GM18861 (cell line): ENCODE measurements around the gene UPK3A.
"Not testable (repeated sequence)": the region's sequence is repeated elsewhere in the genome, so short reads cannot be mapped to it uniquely, and the experiment has no call there.

Source experiments
- ATAC-seq: cut with Tn5 transposase; IDR thresholded peaks from one replicate; pipeline ENCODE4 v1.9.1; 2021; ENCODE audit not compliant: unreplicated experiment

Gene UPK3A

DNA sequence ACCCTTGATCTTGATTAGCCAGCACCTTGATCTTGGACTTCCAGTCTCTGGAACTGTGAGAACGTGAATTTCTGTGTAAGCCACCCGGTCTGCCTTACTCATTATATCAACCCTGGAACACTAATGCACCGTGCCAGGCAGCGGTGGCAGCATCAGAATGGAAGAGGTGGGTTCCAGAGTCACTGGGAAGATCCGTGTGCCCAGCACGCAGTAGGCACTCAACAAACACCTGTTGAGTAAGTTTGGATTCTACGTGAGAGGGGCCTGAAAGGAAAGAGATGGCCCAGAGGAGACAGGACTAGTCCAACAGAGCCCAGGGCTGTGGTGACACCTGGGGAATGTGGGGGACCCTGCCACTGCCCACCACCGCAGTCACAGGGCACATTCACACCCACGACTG, 6.6 kb upstream of the UPK3A start:
- ATAC-seq = no peak

DNA sequence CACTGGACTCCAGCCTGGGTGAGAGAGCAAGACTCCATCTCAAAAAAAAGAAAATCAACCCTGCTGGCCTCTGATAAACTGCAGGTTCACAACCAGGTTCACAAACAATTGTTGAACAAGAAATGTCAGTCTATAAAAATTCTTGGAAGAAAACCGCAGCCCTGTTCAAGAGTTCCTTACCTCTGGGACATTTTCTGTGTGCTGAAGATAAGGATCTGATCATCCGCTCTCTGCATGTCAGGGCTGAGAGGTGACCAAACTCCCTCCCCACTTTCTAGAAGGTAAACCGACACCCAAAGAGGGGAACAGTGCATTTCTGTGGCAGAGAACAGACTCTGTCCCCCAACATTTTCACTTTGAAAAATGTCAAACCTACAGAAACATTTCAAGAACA, 4.2 kb upstream of the UPK3A start:
- ATAC-seq = no peak

DNA sequence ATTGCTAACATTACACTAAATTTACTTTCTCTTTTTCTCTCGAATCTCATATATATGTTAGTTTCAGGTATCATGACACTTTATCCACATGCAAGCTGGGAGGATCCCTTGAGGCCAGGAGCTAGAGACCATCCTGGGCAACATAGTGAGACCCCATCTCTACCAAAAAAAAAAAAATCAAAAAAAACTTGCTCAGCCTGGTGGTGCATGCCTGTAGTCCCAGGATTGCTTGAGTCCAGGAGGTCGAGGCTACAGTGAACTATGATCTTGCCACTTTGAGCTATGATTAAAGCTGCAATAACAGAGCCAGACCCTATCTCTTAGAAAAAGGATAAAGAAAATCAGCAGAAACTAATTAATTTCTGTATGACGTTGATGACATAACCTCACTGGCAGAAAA, 3.7 kb upstream of the UPK3A start:
- no peak for ATAC-seq

DNA sequence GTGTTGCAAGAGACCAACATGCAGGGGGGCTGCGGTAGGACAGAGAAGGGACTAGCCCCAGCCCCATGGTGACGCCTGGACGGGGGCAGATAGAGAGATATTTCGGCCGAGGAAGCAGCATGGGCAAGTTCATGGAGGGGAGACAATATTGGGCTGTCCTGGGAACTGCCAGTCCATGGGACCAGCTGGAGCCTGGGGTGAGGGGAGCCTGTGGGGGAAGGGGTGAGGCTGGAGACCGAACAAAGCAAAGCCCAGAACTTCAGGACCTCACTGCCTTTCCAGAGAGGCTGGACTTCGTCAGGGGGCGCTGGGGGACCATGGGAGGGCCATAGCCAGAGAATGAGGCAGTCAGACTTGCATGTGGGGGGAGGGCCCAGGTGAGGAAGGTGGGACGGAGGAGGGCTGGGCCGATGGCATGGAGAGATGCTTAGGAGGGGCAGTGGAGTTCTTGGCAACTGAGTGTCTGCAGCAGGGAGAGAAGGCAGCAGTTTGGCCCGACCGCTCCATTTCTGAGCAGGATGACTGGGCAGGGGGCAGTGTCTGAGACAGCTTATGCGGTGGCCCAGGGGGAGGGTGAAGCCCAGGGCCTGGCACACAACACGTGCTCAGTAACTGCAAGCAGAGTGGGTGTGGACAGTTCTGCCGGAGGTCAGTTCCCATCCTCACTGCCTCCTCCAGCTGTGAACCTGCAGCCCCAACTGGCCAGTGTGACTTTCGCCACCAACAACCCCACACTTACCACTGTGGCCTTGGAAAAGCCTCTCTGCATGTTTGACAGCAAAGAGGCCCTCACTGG, 712 bp downstream of the UPK3A start:
- no peak for ATAC-seq

DNA sequence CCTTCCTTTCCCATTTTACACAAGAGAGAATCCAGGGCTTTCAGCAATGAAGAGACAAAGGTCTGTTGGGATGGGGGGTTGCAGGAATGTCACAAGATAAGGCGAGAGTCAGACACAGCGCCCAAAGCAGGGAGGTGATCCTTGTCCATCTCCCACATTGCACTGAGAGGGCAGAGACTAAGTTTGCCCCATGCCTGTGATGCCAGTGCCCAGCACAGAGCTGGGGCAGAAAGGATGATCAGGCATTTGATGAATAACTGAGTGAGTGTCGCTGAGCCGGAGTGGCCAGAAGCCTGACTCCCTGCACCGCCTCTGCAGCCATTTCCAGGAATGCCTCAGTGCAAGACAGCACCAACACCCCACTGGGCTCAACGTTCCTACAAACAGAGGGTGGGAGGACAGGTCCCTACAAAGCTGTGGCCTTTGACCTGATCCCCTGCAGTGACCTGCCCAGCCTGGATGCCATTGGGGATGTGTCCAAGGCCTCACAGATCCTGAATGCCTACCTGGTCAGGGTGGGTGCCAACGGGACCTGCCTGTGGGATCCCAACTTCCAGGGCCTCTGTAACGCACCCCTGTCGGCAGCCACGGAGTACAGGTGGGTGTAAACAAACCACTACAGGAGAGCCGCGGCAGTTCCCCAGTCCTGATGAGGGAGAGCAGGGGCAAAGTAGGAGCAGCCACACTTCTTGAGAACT, 2.3 kb downstream of the UPK3A start:
- ATAC-seq = no peak

DNA sequence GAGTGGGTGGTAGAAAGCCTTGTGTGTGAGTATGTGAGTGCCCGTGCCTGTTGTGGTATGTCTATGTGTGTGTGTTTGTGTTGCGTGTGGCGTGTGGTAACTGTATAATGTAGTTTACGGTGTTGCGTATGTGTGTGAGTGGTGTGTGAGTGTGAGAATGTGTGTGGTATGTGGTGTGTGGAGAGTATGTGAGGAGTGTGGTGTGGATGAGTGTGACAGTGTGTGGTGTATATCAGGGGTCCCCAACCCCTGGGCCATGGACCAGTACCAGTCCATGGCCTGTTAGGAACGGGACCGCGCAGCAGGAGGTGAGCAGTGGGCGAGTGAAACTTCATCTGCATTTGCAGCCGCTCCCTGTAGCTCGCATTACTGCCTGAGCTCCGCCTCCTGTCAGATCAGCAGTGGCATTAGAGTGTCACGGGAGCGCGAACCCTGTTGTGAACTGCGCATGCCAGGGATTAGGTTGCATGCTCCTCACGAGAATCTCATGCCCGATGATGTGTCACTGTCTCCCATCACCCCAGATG, 5.7 kb downstream of the UPK3A start:
- no peak for ATAC-seq

DNA sequence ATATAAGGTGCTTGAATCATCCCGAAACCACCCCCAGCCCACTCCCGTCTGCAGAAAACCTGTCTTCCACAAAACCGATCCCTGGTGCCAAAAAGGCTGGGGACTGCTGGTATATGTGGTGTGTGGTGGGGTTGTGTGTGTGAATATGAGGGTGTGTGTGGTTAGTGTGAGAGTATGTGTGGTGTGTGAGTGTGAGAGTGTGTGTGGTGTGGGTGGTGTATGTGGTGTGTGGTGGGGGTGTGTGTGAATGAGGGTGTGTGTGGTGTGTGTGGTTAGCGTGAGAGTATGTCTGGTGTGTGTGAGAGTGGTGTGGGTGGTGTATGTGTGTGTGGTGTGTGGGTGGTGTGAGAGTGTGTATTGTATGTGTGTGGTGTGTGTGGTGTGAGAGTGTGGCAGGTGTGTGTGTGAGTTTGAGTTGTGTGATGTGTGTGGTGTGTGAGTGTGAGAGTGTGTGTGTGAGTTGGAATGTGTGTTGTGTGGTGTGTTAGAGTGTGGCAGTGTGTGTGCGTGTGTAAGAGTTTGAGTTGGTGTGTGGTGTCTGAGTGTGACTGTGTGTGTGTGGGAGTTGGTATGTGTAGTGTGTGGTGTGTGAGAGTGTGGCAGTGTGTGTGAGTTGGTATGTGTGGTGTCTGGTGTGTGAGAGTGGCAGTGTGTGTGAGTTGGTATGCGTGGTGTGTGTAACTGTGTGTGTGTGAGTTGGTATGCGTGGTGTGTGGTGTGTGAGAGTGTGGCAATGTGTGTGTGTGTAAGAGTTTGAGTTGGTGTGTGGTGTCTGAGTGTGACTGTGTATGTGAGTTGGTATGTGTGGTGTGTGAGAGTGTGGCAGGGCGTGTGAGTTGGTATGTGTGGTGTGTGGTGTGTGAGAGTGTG, 6.5 kb downstream of the UPK3A start:
- ATAC-seq = no peak

DNA sequence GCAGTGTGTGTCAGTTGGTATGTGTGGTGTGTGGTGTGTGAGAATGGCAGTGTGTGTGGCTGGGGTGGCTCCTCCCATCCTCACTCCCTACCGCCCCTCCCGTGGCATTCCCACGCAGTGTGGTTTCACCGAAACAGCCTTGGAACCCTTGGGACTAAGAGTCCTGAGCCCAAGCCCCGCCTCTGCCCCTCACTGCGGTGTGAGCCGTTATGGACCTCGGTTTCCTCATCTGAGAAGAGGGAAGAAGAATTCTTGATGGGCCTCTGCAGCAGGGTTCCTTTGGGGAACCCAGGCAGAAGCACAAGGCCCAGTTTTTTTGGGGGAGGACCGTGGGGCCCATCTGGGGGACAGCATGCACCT, 7.2 kb downstream of the UPK3A start:
- no peak for ATAC-seq

DNA sequence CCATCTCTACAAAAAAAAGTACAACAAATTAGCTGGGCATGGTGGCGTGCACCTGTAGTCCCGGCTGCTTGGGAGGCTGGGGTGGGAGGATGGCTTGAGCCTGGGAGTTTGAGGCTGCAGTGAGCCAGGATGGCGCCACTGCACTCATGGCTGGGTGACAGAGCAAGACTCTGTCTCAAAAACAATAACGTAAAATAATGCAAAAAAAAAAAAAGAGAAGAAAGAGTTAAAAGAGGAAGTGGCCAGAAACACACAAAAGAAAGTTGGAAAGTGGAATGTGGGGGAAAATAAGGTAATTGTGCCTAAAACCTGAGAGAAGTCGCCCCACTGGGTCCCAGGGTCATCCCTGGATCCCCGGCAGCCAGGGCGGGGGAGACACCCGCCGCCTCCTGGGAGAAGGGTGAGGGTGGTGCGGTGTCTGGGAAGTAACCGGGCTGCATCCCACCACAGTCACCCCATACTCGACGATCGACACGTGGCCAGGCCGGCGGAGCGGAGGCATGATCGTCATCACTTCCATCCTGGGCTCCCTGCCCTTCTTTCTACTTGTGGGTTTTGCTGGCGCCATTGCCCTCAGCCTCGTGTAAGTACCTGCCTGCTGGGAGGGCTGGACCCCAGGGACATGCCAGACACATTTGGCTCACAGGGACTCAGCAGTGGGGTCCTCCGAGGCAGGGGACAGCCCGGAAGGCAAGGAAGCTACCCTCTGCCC, 8.1 kb downstream of the UPK3A start:
- no peak for ATAC-seq

DNA sequence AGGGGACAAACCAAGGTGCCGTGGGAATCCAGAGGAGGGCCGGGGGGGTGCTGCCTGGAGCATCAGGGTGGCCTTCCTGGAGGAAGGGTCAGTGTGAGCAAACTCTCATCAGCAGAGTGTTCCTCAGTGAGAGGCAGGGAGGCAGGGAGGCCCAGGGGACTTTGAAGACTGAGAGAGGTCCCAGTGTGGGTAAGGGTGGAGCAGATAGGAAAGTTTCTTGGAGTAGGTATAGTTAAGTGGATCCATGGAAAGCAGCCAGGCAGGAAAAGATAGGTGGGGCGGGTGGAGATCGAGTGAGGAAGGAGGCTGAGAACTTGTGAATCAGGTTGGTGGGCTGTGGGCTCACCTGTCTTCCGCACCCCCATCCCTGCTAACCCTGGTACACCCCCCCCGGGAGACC, 9.3 kb downstream of the UPK3A start:
- ATAC-seq = no peak

DNA sequence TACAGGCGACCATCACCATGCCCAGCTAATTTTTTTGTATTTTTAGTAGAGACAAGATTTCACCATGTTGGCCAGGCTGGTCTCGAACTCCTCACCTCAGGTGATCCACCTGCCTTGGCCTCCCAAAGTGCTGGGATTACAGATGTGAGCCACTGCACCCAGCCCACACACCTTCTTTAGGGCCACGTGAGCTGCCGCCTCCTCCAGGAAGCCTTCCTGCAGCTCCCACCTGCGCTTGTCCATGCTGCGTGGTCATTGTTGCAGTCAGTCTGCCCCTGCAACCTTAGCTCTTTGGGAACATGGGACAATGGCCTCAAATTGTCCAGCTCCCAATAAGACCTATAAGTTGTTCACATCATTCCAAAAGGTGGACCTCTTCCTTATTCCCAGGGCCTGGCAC, 10.3 kb downstream of the UPK3A start:
- ATAC-seq = not testable (repeated sequence)

DNA sequence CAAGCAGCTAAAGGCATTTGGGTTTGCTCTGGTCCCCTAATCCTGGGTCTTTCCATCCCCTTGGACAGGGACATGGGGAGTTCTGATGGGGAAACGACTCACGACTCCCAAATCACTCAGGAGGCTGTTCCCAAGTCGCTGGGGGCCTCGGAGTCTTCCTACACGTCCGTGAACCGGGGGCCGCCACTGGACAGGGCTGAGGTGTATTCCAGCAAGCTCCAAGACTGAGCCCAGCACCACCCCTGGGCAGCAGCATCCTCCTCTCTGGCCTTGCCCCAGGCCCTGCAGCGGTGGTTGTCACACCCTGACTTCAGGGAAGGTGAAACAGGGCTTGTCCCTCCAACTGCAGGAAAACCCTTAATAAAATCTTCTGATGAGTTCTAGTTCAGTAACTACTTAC, 10.7 kb downstream of the UPK3A start:
- no peak for ATAC-seq

DNA sequence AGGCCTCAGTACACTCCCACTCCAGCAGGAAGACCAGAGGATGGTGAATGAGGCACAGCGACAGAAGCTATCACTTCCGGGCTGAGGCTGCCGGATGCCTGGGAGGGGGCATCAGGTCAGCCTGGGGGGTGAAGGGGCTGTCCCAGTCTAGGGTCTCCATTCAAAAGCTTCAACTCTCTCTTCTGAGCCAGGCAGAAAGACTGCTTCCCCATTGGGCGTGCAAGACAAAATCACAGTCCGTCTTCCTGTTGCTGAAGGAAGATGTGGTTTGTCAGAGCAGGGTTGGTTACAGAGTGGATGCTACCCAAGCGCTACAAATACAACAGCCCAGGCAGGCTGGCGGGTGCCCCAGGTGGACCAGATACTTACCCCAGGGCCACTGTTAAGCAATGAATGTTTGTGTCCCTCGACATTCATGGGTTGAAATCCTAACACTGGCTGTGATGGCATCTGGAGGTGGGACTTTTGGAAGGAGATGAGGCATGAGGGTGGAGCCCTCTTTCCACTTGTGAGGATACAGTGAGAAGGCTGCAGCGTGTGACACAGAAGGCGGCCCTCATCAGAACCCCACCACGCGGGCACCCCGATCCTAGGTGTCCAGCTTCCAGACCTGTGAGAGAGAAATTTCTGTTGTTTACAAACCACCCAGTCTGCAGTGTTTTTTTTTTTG, 12.0 kb downstream of the UPK3A start:
- ATAC-seq = no peak

DNA sequence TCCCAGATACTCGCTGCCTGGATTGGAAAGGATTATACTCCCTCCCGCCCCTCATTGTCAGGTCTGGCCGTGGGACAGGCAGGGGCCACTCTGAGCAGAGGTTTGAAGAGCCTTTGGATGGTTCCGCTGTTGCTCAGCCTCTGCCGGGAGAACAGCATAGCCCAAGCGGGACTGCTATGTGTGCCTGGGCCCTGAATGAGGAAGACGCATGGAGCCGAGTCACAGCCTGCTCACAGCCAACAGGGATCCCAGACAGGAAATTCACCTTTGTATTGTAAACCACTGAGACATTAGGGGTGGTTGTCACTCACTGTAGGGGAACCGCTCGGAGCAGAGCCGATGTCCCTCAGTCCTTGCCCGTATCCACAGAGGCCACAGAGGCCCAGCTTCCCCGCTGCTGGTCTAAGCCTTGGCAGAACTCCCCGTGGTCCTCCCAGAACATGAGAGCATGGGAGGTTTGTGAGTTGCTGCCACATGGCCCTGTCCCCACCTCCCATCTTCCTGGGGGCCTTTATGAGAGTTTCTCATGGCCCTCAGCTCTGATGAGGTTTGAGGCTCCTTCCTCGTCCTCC, 14.3 kb downstream of the UPK3A start:
- ATAC-seq = no peak

DNA sequence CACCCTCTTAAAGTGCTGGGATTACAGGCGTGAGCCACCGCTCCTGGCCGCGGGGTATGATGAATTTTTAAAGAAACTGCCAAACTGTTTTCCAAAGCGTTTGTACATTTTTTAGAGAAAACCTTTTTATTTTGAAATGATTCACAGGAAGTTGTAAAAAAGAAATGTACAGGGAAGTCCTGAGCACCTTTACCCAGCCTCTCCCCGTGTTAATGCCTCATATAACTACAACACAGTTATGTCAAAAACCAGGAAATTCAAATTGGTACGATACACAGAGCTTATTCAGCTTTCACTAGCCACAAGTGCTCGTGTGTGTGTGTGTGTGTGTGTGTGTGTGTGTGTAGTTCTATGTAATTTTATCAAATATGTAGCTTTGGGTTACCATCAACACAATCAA, 18.0 kb downstream of the UPK3A start:
- ATAC-seq = no peak

DNA sequence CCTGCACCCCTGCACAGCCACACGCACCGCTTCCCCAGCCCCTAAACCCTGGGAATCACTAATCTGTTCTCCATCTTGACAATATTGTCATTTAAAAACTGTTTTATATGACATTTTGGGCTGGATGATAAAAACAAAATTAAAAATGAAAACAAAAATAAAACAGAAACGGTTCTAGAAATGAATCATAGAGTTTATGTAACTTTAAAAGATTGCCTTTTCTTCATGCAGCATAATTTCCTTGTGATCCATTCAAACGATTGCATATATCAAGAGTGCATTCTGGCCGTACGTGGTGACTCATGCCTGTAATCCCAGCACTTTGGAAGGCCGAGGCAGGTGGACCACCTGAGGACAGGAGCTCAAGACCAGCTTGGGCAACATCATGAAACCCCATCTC, 18.4 kb downstream of the UPK3A start:
- ATAC-seq = no peak

DNA sequence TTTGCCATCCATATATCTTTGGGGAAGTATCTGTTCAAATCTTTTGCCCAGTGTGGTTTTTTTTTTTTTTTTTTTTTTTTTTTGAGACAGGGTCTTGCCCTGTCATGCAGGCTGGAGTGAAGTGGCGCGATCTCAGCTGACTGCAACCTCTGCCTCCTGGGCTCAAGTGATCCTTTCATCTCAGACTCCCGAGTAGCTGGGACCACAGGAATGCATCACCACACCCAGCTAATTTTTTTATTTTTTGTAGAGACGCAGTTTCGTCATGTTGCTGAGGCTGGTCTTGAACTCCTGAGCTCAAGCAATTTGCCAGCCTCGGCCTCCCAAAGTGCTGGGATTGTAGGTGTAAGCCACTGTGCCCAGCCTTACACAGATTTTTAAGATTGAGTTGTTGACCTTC, 20.2 kb downstream of the UPK3A start:
- no peak for ATAC-seq

DNA sequence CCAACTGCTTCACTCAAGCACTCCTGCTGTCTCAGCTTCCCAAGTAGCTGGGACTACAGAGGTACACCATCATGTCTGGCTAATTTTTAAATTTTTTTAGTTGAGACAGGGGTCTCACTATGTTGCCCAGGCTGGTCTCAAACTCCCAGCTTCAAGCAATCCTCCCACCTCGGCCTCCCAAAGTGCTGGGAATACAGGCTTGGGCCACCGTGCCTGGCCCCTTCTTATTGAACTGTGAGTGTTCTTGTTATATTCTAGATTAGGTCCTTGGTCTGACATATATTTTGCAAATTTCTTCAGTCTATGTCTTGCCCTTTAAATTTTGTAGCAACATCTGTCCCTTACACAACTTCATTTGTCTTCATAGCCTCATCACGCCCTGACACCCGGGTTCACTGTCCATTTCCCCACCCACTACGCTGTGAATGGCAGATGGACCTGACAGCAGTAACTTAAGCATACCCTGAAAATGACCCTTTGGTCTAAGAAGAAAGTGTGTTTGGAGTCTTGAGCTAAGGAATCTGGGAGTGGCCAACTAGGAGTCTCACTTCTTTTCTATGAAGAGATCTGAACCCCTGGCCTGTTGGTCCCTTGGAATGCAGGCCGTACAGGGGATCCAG, 20.8 kb downstream of the UPK3A start:
- ATAC-seq = no peak

DNA sequence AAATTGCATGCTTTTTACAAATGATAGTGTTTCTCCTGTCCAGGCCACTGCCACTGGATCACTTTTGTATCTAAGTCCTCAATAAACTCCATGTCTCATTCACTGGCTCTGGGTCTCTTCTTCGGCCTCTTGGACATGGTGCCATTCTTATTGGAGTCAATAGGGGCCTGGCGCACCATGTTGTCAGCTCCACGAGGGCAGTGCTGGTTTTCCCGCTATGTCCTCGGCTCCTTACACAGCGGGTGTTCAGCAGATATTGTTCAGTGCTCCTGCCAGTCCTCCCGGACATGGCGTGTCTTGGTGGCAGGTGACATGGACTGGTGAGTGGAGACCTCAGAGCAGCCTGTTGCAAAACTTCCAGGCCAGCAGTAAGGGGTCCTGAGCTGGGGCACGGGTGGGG, 21.4 kb downstream of the UPK3A start:
- ATAC-seq = no peak
